Caco-2 (cell line): ENCODE measurements around the gene BSPRY. TPM values are rescaled to one million over a fixed set of nuclear protein-coding genes. Genes with fewer than 3 reads are reported as not detected.
A peak's percentile ranks its signal among the peaks of the same experiment; 100 is the strongest.
"Not testable (repeated sequence)": the region's sequence is repeated elsewhere in the genome, so short reads cannot be mapped to it uniquely, and the experiment has no call there.

Source experiments
- BruUV-seq: library from RNA; stranded (reverse); fragments of 400-500 nt; replicated peaks from 2 replicates; lab custom pipeline; 2021; lab: Mats Ljungman, UMichigan
- CTCF ChIA-PET: fragments of 300-600 bp; sonication (Branson Sonifier 250); formaldehyde crosslinking; loops from one replicate; lab custom pipeline; 2022; ENCODE audit warnings: antibody characterized with exemption; lab: Charles Lee
- POLR2A ChIA-PET: fragments of 300-600 bp; sonication (Branson Sonifier 250); formaldehyde crosslinking; loops from one replicate; lab custom pipeline; 2022; ENCODE audit warnings: antibody characterized with exemption; lab: Charles Lee
- DNase-seq, 2 experiments: peaks; one replicate each; pipeline versions ENCODE4 v3.0.0 to v3.0.0-alpha.2; 2020 to 2022
- H3K27me3 ChIP-seq: replicated peaks from 2 replicates; pipeline ENCODE4 v1.6.0; 2011; ENCODE audit warnings: low read length; ENCODE audit not compliant: control insufficient read depth, insufficient read depth
- H3K36me3 ChIP-seq: 2 replicates; pipeline ENCODE4 v1.5.1; 2011; ENCODE audit warnings: low read length; ENCODE audit not compliant: control insufficient read depth, insufficient read depth
- H3K4me1 ChIP-seq: fragments of 250-450 bp; sonication (Bioruptor Pico); 2 replicates; pipeline ENCODE4 v1.5.1; 2020; ENCODE audit warnings: mild to moderate bottlenecking
- H3K4me3 ChIP-seq: 2 replicates; pipeline ENCODE4 v1.5.1; 2011; ENCODE audit warnings: low read depth, mild to moderate bottlenecking, control low read depth, low read length
- H3K9me3 ChIP-seq: fragments of 250-450 bp; sonication (Bioruptor Pico); 2 replicates; pipeline ENCODE4 v1.5.1; 2020; ENCODE audit warnings: mild to moderate bottlenecking, moderate library complexity
- H3K27ac Mint-ChIP-seq: one replicate; pipeline ENCODE4 v1.8.0; 2022; ENCODE audit warnings: mixed read lengths; ENCODE audit not compliant: unreplicated experiment
- H3K27me3 Mint-ChIP-seq: one replicate; pipeline ENCODE4 v1.8.0; 2022; ENCODE audit warnings: mixed read lengths; ENCODE audit not compliant: insufficient read depth, unreplicated experiment
- H3K36me3 Mint-ChIP-seq: one replicate; pipeline ENCODE4 v1.8.0; 2022; ENCODE audit warnings: mild to moderate bottlenecking, mixed read lengths; ENCODE audit not compliant: insufficient read depth, unreplicated experiment
- H3K4me1 Mint-ChIP-seq: one replicate; pipeline ENCODE4 v1.8.0; 2022; ENCODE audit warnings: low read depth, mixed read lengths; ENCODE audit not compliant: unreplicated experiment
- H3K4me3 Mint-ChIP-seq: one replicate; pipeline ENCODE4 v1.8.0; 2022; ENCODE audit warnings: mild to moderate bottlenecking, moderate library complexity, mixed read lengths; ENCODE audit not compliant: unreplicated experiment
- H3K9me3 Mint-ChIP-seq: one replicate; pipeline ENCODE4 v1.8.0; 2022; ENCODE audit warnings: mixed read lengths; ENCODE audit not compliant: unreplicated experiment
- intact Hi-C: fragments of 100-400 bp; cut with micrococcal nuclease; formaldehyde crosslinking; loops from one replicate; pipeline ENCODE4 v1.10.0; 2022; ENCODE audit not compliant: unreplicated experiment
- total RNA-seq: library from RNA; stranded (reverse); gene quantifications from 2 replicates; pipeline ENCODE4 v1.2.3, GENCODE V29; 2022
- TF ChIP-seq, protein P1 (sequence below), 2 experiments: fragments of 200-600 bp in 1 of 2; IDR thresholded peaks; 1 replicate in 1 of 2; 2 replicates in 1 of 2; pipeline versions ENCODE4 v1.5.1 to v1.8.0; 2011 to 2022; ENCODE audit warnings: antibody characterized with exemption in 1 of 2, control low read depth in 1 of 2, inconsistent platforms in 1 of 2, low read depth in 1 of 2, low read length in 1 of 2, mild to moderate bottlenecking in 1 of 2, moderate library complexity in 1 of 2; ENCODE audit not compliant: insufficient read depth in 1 of 2, severe bottlenecking in 1 of 2, unreplicated experiment in 1 of 2

Gene BSPRY
- total RNA-seq, 1 experiment from 2014 or later = 14.7 TPM

DNA sequence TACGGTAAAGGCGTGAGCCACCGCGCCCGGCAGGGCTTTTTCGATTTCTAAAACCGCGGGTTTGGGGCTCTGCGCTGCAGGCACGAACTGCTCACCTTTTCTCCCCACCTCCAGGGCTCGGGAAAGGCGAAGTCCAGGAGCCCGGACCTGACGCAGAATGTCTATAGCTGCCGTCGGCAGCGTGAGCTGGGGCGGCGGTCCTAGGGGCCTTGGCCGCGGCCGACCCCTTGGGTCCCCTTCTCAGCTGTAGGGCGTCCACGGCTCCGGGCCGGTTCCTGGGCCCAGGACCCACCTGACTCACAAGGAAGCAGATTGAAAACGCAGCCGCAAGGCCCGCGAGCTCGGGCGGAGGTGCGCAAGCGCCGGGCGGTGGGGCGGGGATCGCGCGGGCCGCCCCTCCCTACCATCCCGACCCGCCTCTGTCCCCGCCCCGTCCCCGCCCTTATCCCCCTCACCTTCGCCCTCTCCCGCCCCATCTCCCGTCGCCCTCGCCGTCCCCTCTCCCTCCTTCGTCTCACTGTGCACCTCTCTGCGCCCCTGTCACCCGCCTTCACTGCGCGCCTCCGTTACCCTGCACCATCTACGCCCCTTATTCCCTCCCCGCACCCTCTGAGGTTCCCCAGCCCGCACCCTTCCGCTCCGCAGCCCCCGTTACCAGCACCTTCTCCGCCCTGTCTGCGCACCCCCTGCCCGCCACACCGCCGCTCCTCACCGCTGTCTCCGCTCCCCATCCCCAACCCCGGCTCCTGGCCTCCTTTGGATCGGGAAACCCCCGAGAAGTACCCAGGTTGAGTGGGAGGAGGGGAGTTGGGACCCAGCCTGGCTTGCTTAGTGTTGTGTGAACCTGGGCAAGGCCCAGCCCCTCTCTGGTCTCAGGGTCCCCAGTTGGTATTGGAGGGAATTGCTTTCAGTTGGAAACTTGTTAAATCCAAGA lies 27.6 kb downstream of the BSPRY start, which contains the start of gene HDHD3:
Gene HDHD3, minus strand, starts transcription at position 353 of the 934 bp plus-strand sequence. CDS start 2,632 bp downstream, outside the sequence.
- POLR2A ChIA-PET = interaction anchor here (0.6 to 1.5 kb wide), 4 partner anchors 24 to 271 kb away, joined by 4 to 16 read pairs (median 4); partner anchors contain the start of genes ALAD, C9orf43 and POLE3
- TF ChIP-seq, protein P1, sequence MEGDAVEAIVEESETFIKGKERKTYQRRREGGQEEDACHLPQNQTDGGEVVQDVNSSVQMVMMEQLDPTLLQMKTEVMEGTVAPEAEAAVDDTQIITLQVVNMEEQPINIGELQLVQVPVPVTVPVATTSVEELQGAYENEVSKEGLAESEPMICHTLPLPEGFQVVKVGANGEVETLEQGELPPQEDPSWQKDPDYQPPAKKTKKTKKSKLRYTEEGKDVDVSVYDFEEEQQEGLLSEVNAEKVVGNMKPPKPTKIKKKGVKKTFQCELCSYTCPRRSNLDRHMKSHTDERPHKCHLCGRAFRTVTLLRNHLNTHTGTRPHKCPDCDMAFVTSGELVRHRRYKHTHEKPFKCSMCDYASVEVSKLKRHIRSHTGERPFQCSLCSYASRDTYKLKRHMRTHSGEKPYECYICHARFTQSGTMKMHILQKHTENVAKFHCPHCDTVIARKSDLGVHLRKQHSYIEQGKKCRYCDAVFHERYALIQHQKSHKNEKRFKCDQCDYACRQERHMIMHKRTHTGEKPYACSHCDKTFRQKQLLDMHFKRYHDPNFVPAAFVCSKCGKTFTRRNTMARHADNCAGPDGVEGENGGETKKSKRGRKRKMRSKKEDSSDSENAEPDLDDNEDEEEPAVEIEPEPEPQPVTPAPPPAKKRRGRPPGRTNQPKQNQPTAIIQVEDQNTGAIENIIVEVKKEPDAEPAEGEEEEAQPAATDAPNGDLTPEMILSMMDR (IDR thresholded peaks at IDR 0.05; ENCODE audit: insufficient read depth in 1 of 2, low read depth in 1 of 2, low read length in 1 of 2, severe bottlenecking in 1 of 2, unreplicated experiment in 1 of 2) = no peak
- no peaks in the 10 kb centered on the region for H3K27me3 Mint-ChIP-seq
- peaks cover 10% of the 10 kb centered on the region for H3K36me3 ChIP-seq
- CTCF ChIA-PET = interaction anchor here (0.7 to 1.8 kb wide), 4 partner anchors 11 to 28 kb away, joined by 5 to 7 read pairs (median 6); partner anchors contain the start of genes ALAD and BSPRY
- no peaks in the 10 kb centered on the region for H3K9me3 Mint-ChIP-seq
- peaks cover 47% of the 10 kb centered on the region for H3K36me3 Mint-ChIP-seq
- TSS peak; percentile 69 for BruUV-seq
- peaks cover 51% of the 10 kb centered on the region for H3K4me1 ChIP-seq
- peak within 1 kb of the TSS; percentile 96 for H3K4me3 ChIP-seq
- H3K4me1 Mint-ChIP-seq = peaks cover 26% of the 10 kb centered on the region
- peak; percentile 82 to 87 for DNase-seq
- H3K4me3 Mint-ChIP-seq = peak within 1 kb of the TSS; percentile 77
- no peaks in the 10 kb centered on the region for H3K9me3 ChIP-seq
- H3K27me3 ChIP-seq = no peaks in the 10 kb centered on the region
- intact Hi-C loops = loop anchor here (1.0 kb wide), 2 partner anchors 24 to 33 kb away; partner anchors contain the start of genes ALAD, C9orf43 and POLE3
- peak within 1 kb of the TSS; percentile 86 for H3K27ac Mint-ChIP-seq

DNA sequence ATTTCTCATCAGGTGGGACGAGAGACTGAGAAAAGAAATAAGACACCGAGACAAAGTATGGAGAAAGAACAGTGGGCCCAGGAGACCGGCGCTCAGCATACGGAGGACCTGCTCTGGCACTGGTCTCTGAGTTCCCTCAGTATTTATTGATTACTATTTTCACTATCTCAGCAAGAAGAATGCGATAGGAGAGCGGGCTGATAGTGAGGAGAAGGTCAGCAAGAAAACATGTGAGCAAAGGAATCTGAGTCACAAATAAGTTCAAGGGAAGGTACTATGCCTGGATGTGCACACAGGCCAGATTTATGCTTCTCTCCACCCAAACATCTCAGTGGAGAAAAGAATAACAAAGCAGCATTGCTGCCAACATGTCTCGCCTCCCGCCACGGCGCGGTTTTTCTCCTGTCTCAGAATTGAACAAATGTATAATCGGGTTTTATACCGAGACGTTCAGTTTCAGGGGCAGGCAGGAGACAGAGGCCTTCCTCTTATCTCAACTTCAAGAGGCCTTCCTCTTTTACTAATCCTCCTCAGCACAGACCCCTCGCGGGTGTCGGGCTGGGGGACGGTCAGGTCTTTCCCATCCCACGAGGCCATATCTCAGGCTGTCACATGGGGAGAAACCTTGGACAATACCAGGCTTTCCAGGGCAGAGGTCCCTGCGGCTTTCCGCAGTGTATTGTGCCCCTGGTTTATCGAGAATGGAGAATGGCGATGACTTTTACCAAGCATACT lies 29.9 kb downstream of the BSPRY start:
- BruUV-seq = not testable (repeated sequence)

DNA sequence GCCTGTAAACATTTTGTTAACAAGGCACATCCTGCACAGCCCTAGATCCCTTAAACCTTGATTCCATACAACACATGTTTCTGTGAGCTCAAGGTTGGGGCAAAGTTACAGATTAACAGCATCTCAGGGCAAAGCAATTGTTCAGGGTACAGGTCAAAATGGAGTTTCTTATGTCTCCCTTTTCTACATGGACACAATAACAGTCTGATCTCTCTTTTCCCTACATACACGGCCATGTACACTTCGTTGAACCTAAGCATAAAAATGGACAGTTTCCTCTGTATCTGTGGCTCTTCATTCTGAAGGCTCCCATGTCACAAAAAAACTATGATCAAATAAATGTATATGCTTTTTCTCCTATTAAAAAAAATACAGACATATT lies 30.5 kb downstream of the BSPRY start:
- POLR2A ChIA-PET, H3K36me3 ChIP-seq, DNase-seq, CTCF ChIA-PET, H3K9me3 Mint-ChIP-seq, BruUV-seq, H3K27me3 ChIP-seq, H3K27me3 Mint-ChIP-seq, H3K4me3 Mint-ChIP-seq, H3K4me3 ChIP-seq, H3K9me3 ChIP-seq, intact Hi-C loops: not testable (repeated sequence)
- Mint-ChIP-seq H3K4me1 (peaks cover 38% of the 10 kb centered on the region), H3K27ac (peak overlapping the region; percentile 85), H3K36me3 (peaks cover 35% of the 10 kb centered on the region)
- peaks cover 71% of the 10 kb centered on the region for H3K4me1 ChIP-seq

More for the DNA sequence above, 29.9 kb downstream of the BSPRY start:
- H3K4me3 ChIP-seq, POLR2A ChIA-PET, H3K9me3 Mint-ChIP-seq, DNase-seq, CTCF ChIA-PET, H3K27me3 ChIP-seq, H3K9me3 ChIP-seq, H3K36me3 ChIP-seq, intact Hi-C loops, H3K27me3 Mint-ChIP-seq: not testable (repeated sequence)
- H3K4me1 ChIP-seq = peaks cover 71% of the 10 kb centered on the region
- Mint-ChIP-seq H3K36me3 (peaks cover 35% of the 10 kb centered on the region), H3K4me1 (peaks cover 33% of the 10 kb centered on the region), H3K4me3 (peak overlapping the region; percentile 27), H3K27ac (peak overlapping the region; percentile 85)
